Caco-2 (cell line): ENCODE measurements around the gene NKG7. TPM values are rescaled to one million over a fixed set of nuclear protein-coding genes. Genes with fewer than 3 reads are reported as not detected.

ENCODE experiments used
- BruUV-seq: library from RNA; stranded (reverse); fragments of 400-500 nt; replicated peaks from 2 replicates; lab custom pipeline; 2021; lab: Mats Ljungman, UMichigan
- CTCF ChIA-PET: fragments of 300-600 bp; sonication (Branson Sonifier 250); formaldehyde crosslinking; loops from one replicate; lab custom pipeline; 2022; ENCODE audit warnings: antibody characterized with exemption; lab: Charles Lee
- POLR2A ChIA-PET: fragments of 300-600 bp; sonication (Branson Sonifier 250); formaldehyde crosslinking; loops from one replicate; lab custom pipeline; 2022; ENCODE audit warnings: antibody characterized with exemption; lab: Charles Lee
- DNase-seq, 2 experiments: peaks; one replicate each; pipeline versions ENCODE4 v3.0.0 to v3.0.0-alpha.2; 2020 to 2022
- H3K27me3 ChIP-seq: replicated peaks from 2 replicates; pipeline ENCODE4 v1.6.0; 2011; ENCODE audit warnings: low read length; ENCODE audit not compliant: control insufficient read depth, insufficient read depth
- H3K36me3 ChIP-seq: 2 replicates; pipeline ENCODE4 v1.5.1; 2011; ENCODE audit warnings: low read length; ENCODE audit not compliant: control insufficient read depth, insufficient read depth
- H3K4me1 ChIP-seq: fragments of 250-450 bp; sonication (Bioruptor Pico); 2 replicates; pipeline ENCODE4 v1.5.1; 2020; ENCODE audit warnings: mild to moderate bottlenecking
- H3K4me3 ChIP-seq: 2 replicates; pipeline ENCODE4 v1.5.1; 2011; ENCODE audit warnings: low read depth, mild to moderate bottlenecking, control low read depth, low read length
- H3K9me3 ChIP-seq: fragments of 250-450 bp; sonication (Bioruptor Pico); 2 replicates; pipeline ENCODE4 v1.5.1; 2020; ENCODE audit warnings: mild to moderate bottlenecking, moderate library complexity
- H3K27ac Mint-ChIP-seq: one replicate; pipeline ENCODE4 v1.8.0; 2022; ENCODE audit warnings: mixed read lengths; ENCODE audit not compliant: unreplicated experiment
- H3K27me3 Mint-ChIP-seq: one replicate; pipeline ENCODE4 v1.8.0; 2022; ENCODE audit warnings: mixed read lengths; ENCODE audit not compliant: insufficient read depth, unreplicated experiment
- H3K36me3 Mint-ChIP-seq: one replicate; pipeline ENCODE4 v1.8.0; 2022; ENCODE audit warnings: mild to moderate bottlenecking, mixed read lengths; ENCODE audit not compliant: insufficient read depth, unreplicated experiment
- H3K4me1 Mint-ChIP-seq: one replicate; pipeline ENCODE4 v1.8.0; 2022; ENCODE audit warnings: low read depth, mixed read lengths; ENCODE audit not compliant: unreplicated experiment
- H3K4me3 Mint-ChIP-seq: one replicate; pipeline ENCODE4 v1.8.0; 2022; ENCODE audit warnings: mild to moderate bottlenecking, moderate library complexity, mixed read lengths; ENCODE audit not compliant: unreplicated experiment
- H3K9me3 Mint-ChIP-seq: one replicate; pipeline ENCODE4 v1.8.0; 2022; ENCODE audit warnings: mixed read lengths; ENCODE audit not compliant: unreplicated experiment
- CTCF ChIP-seq, 2 experiments: fragments of 200-600 bp in 1 of 2; IDR thresholded peaks; 1 replicate in 1 of 2; 2 replicates in 1 of 2; pipeline versions ENCODE4 v1.5.1 to v1.8.0; 2011 to 2022; ENCODE audit warnings: antibody characterized with exemption in 1 of 2, control low read depth in 1 of 2, inconsistent platforms in 1 of 2, low read depth in 1 of 2, low read length in 1 of 2, mild to moderate bottlenecking in 1 of 2, moderate library complexity in 1 of 2; ENCODE audit not compliant: insufficient read depth in 1 of 2, severe bottlenecking in 1 of 2, unreplicated experiment in 1 of 2
- intact Hi-C: fragments of 100-400 bp; cut with micrococcal nuclease; formaldehyde crosslinking; loops from one replicate; pipeline ENCODE4 v1.10.0; 2022; ENCODE audit not compliant: unreplicated experiment
- total RNA-seq: library from RNA; stranded (reverse); gene quantifications from 2 replicates; pipeline ENCODE4 v1.2.3, GENCODE V29; 2022

NKG7 gene
- total RNA-seq, 1 experiment from 2014 or later, result not detected

GRCh38 chr19:51391073-51391611, 18.7 kb upstream of the NKG7 start:
- CTCF ChIA-PET, result no interaction called here
- Histone ChIP-seq H3K9me3 (no peaks in the 10 kb centered on the region), H3K27me3 (no peaks in the 10 kb centered on the region), H3K4me1 (0 out of 2 replicates have a peak, but pooled peaks cover 3% of the 10 kb centered on the region), H3K36me3 (no peaks in the 10 kb centered on the region), H3K4me3 (no peak overlapping the region)
- Mint-ChIP-seq H3K9me3 (no peaks in the 10 kb centered on the region), H3K4me3 (no peak overlapping the region), H3K36me3 (peaks cover 11% of the 10 kb centered on the region), H3K4me1 (peaks cover 6% of the 10 kb centered on the region), H3K27me3 (no peaks in the 10 kb centered on the region), H3K27ac (no peak overlapping the region)
- TF ChIP-seq CTCF (IDR thresholded peaks at IDR 0.05; ENCODE audit: insufficient read depth in 1 of 2, low read depth in 1 of 2, low read length in 1 of 2, severe bottlenecking in 1 of 2, unreplicated experiment in 1 of 2), result no peak
- intact Hi-C loops, result no loop called here
- DNase-seq, result no peak
- no TSS peak for BruUV-seq
- POLR2A ChIA-PET, result no interaction called here

- DNase-seq, result no peak
- Mint-ChIP-seq H3K27me3 (no peaks in the 10 kb centered on the region), H3K27ac (no peak overlapping the region), H3K4me3 (no peak overlapping the region), H3K4me1 (no peaks in the 10 kb centered on the region), H3K9me3 (no peaks in the 10 kb centered on the region), H3K36me3 (peaks cover 5% of the 10 kb centered on the region)
- ChIA-PET CTCF (interaction anchor here (0.6 kb wide), 1 partner anchor 59 kb away, joined by 5 read pairs; no protein-coding TSS in a partner anchor), POLR2A (no interaction called here)
- intact Hi-C loops, result no loop called here
- Histone ChIP-seq H3K4me1 (0 out of 2 replicates have a peak, but pooled peaks cover 3% of the 10 kb centered on the region), H3K27me3 (no peaks in the 10 kb centered on the region), H3K9me3 (no peaks in the 10 kb centered on the region), H3K36me3 (no peaks in the 10 kb centered on the region), H3K4me3 (no peak overlapping the region)
- no TSS peak for BruUV-seq
- TF ChIP-seq CTCF (IDR thresholded peaks at IDR 0.05; ENCODE audit: insufficient read depth in 1 of 2, low read depth in 1 of 2, low read length in 1 of 2, severe bottlenecking in 1 of 2, unreplicated experiment in 1 of 2), result no peak
Measured at GRCh38 chr19:51389143-51389542, 16.7 kb upstream of the NKG7 start.

- Mint-ChIP-seq H3K9me3 (no peaks in the 10 kb centered on the region), H3K4me1 (no peaks in the 10 kb centered on the region), H3K4me3 (no peak within 1 kb of the TSS), H3K27ac (no peak within 1 kb of the TSS), H3K27me3 (no peaks in the 10 kb centered on the region), H3K36me3 (no peaks in the 10 kb centered on the region)
- Histone ChIP-seq H3K4me1 (no peaks in the 10 kb centered on the region), H3K4me3 (no peak within 1 kb of the TSS), H3K9me3 (no peaks in the 10 kb centered on the region), H3K27me3 (no peaks in the 10 kb centered on the region), H3K36me3 (no peaks in the 10 kb centered on the region)
- intact Hi-C loops, result no loop called here
- CTCF ChIA-PET, result no interaction called here
- POLR2A ChIA-PET, result no interaction called here
- DNase-seq, result no peak
- no TSS peak for BruUV-seq
- no peak for TF ChIP-seq CTCF (IDR thresholded peaks at IDR 0.05; ENCODE audit: insufficient read depth in 1 of 2, low read depth in 1 of 2, low read length in 1 of 2, severe bottlenecking in 1 of 2, unreplicated experiment in 1 of 2)
Measured at GRCh38 chr19:51387924-51388389, 15.5 kb upstream of the NKG7 start, which contains the start of gene LIM2. Gene LIM2, minus strand, starts transcription at chr19:51387974. Its CDS starts 531 bp downstream, at chr19:51387443.
